ENCODE measurements around the gene ECSIT. TPM values are rescaled to one million over a fixed set of nuclear protein-coding genes. Genes with fewer than 3 reads are reported as not detected.
"Not testable (repeated sequence)": the region's sequence is repeated elsewhere in the genome, so short reads cannot be mapped to it uniquely, and the experiment has no call there.

Gene ECSIT
- total RNA-seq, 2 experiments from 2014 or later = 34.7 to 37.1 TPM

- no peak overlapping the region for H3K27ac Mint-ChIP-seq
- peaks cover 2% of the 10 kb centered on the region for H3K36me3 Mint-ChIP-seq
- ATAC-seq (ENCODE audit: low read depth) (no peak), DNase-seq (no peak)
- peaks cover 19% of the 10 kb centered on the region for H3K27me3 Mint-ChIP-seq
- H3K9me3 Mint-ChIP-seq = no peaks in the 10 kb centered on the region
- H3K4me3 Mint-ChIP-seq = no peak overlapping the region
- H3K4me1 Mint-ChIP-seq = peaks cover 13% of the 10 kb centered on the region
- POLR2A ChIA-PET = interaction anchor here (0.6 to 1.7 kb wide), 9 partner anchors 22 to 1134 kb away, joined by 3 to 18 read pairs (median 6); partner anchors contain the start of genes SWSAP1 and ZNF653
Observed at GRCh38 chr19:11483366-11484111, 45.4 kb downstream of the ECSIT start.

- no peaks in the 10 kb centered on the region for H3K9me3 Mint-ChIP-seq
- peaks cover 28% of the 10 kb centered on the region for H3K27me3 Mint-ChIP-seq
- H3K4me1 Mint-ChIP-seq = peaks cover 13% of the 10 kb centered on the region
- ATAC-seq (ENCODE audit: low read depth) (peak; percentile 59), DNase-seq (peak; percentile 94)
- peaks cover 2% of the 10 kb centered on the region for H3K36me3 Mint-ChIP-seq
- H3K4me3 Mint-ChIP-seq = peak overlapping the region; percentile 74
- peak overlapping the region; percentile 73 for H3K27ac Mint-ChIP-seq
- POLR2A ChIA-PET = interaction anchor here (0.7 to 1.7 kb wide), 14 partner anchors 10 to 202 kb away, joined by 3 to 18 read pairs (median 4); partner anchors contain the start of genes SWSAP1 and ZNF653
Observed at GRCh38 chr19:11482384-11483050, 46.4 kb downstream of the ECSIT start.

- Mint-ChIP-seq H3K27me3 (peaks cover 35% of the 10 kb centered on the region), H3K27ac (peak overlapping the region; percentile 73), H3K4me1 (peaks cover 13% of the 10 kb centered on the region), H3K9me3 (no peaks in the 10 kb centered on the region), H3K36me3 (peaks cover 2% of the 10 kb centered on the region), H3K4me3 (peak overlapping the region; percentile 74)
- POLR2A ChIA-PET = interaction anchor here (0.6 to 1.7 kb wide), 14 partner anchors 9 to 201 kb away, joined by 3 to 18 read pairs (median 4); partner anchors contain the start of genes SWSAP1 and ZNF653
- ATAC-seq (ENCODE audit: low read depth) (peak; percentile 85), DNase-seq (peak; percentile 82)
Observed at GRCh38 chr19:11481534-11482383, 47.2 kb downstream of the ECSIT start.

- Mint-ChIP-seq H3K36me3 (peaks cover 2% of the 10 kb centered on the region), H3K9me3 (no peaks in the 10 kb centered on the region), H3K27ac (no peak within 1 kb of the TSS), H3K4me1 (peaks cover 13% of the 10 kb centered on the region), H3K4me3 (peak within 1 kb of the TSS; percentile 74), H3K27me3 (peaks cover 35% of the 10 kb centered on the region)
- DNase-seq (no peak), ATAC-seq (ENCODE audit: low read depth) (no peak)
- POLR2A ChIA-PET = interaction anchor here (0.5 to 0.6 kb wide), 3 partner anchors 179 to 551 kb away, joined by 3 to 6 read pairs (median 3); no protein-coding TSS in a partner anchor
Observed at GRCh38 chr19:11480715-11481533, 48.0 kb downstream of the ECSIT start, which contains the start of gene ELAVL3. TSS of gene ELAVL3 (minus strand) at chr19:11481046. CDS start at chr19:11480608, 438 bp downstream.

- Mint-ChIP-seq H3K9me3 (no peaks in the 10 kb centered on the region), H3K4me3 (no peak overlapping the region), H3K36me3 (peaks cover under 1% of the 10 kb centered on the region), H3K4me1 (peaks cover 12% of the 10 kb centered on the region), H3K27ac (no peak overlapping the region), H3K27me3 (peaks cover 35% of the 10 kb centered on the region)
- ATAC-seq (ENCODE audit: low read depth) = no peak
- no peak for DNase-seq
- POLR2A ChIA-PET = interaction anchor here (0.5 to 0.6 kb wide), 3 partner anchors 101 to 550 kb away, joined by 3 read pairs; no protein-coding TSS in a partner anchor
Observed at GRCh38 chr19:11479898-11480714, 48.8 kb downstream of the ECSIT start.

GRCh38 chr19:11479090-11479897, 49.6 kb downstream of the ECSIT start:
- POLR2A ChIA-PET = no interaction called here
- peaks cover 12% of the 10 kb centered on the region for H3K4me1 Mint-ChIP-seq
- H3K36me3 Mint-ChIP-seq = no peaks in the 10 kb centered on the region

GRCh38 chr19:11478167-11479089, 50.5 kb downstream of the ECSIT start:
- Mint-ChIP-seq H3K4me1 (peaks cover 12% of the 10 kb centered on the region), H3K27me3 (peaks cover 39% of the 10 kb centered on the region), H3K4me3 (no peak overlapping the region), H3K27ac (peak overlapping the region; percentile 24), H3K9me3 (no peaks in the 10 kb centered on the region), H3K36me3 (no peaks in the 10 kb centered on the region)
- DNase-seq (no peak), ATAC-seq (ENCODE audit: low read depth) (no peak)
- POLR2A ChIA-PET = no interaction called here

More at GRCh38 chr19:11479090-11479897, 49.6 kb downstream of the ECSIT start:
- DNase-seq = peak; percentile 64
- H3K4me3 Mint-ChIP-seq = peak overlapping the region; percentile 21
- H3K9me3 Mint-ChIP-seq = no peaks in the 10 kb centered on the region
- H3K27ac Mint-ChIP-seq = no peak overlapping the region
- no peak for ATAC-seq (ENCODE audit: low read depth)
- H3K27me3 Mint-ChIP-seq = peaks cover 38% of the 10 kb centered on the region

- no peak overlapping the region for H3K27ac Mint-ChIP-seq
- H3K4me1 Mint-ChIP-seq = peaks cover 2% of the 10 kb centered on the region
- ATAC-seq (ENCODE audit: low read depth) (no peak), DNase-seq (no peak)
- H3K36me3 Mint-ChIP-seq = no peaks in the 10 kb centered on the region
- no peaks in the 10 kb centered on the region for H3K9me3 Mint-ChIP-seq
- H3K4me3 Mint-ChIP-seq = no peak overlapping the region
- POLR2A ChIA-PET = no interaction called here
- H3K27me3 Mint-ChIP-seq = peaks cover 37% of the 10 kb centered on the region
Observed at GRCh38 chr19:11475861-11476260, 53.1 kb downstream of the ECSIT start.

GRCh38 chr19:11475343-11475742, 53.6 kb downstream of the ECSIT start:
- H3K9me3 Mint-ChIP-seq; H3K4me3 Mint-ChIP-seq; DNase-seq; H3K4me1 Mint-ChIP-seq; H3K27ac Mint-ChIP-seq; ATAC-seq (ENCODE audit: low read depth); H3K36me3 Mint-ChIP-seq; POLR2A ChIA-PET: not testable (repeated sequence)
- peaks cover 37% of the 10 kb centered on the region for H3K27me3 Mint-ChIP-seq

- no peaks in the 10 kb centered on the region for H3K9me3 Mint-ChIP-seq
- ATAC-seq (ENCODE audit: low read depth) (no peak), DNase-seq (no peak)
- H3K27me3 Mint-ChIP-seq = peaks cover 31% of the 10 kb centered on the region
- H3K36me3 Mint-ChIP-seq = no peaks in the 10 kb centered on the region
- no peak overlapping the region for H3K27ac Mint-ChIP-seq
- no peaks in the 10 kb centered on the region for H3K4me1 Mint-ChIP-seq
- POLR2A ChIA-PET = interaction anchor here (0.6 to 1.6 kb wide), 2 partner anchors 9 to 21 kb away, joined by 3 read pairs; no protein-coding TSS in a partner anchor
- H3K4me3 Mint-ChIP-seq = no peak overlapping the region
Observed at GRCh38 chr19:11473725-11474124, 55.2 kb downstream of the ECSIT start.

All from activated naive CD8-positive, alpha-beta T cell treated with anti-CD3 and anti-CD28 coated beads, Interleukin-2, amount 10 ng/mL, durations not matched to agents 7 days and 5 days (primary cell).